ENCODE measurements around the gene NKD2.
"Not testable (repeated sequence)": the region's sequence is repeated elsewhere in the genome, so short reads cannot be mapped to it uniquely, and the experiment has no call there.

Gene NKD2

GRCh38 chr5:1021136-1021968, 12.8 kb downstream of the NKD2 start:
- Histone ChIP-seq H3K36me3 (no peaks in the 10 kb centered on the region), H3K27ac (no peak overlapping the region), H3K27me3 (ENCODE audit: insufficient read depth, low read depth, severe bottlenecking) (no peaks in the 10 kb centered on the region), H3K4me3 (ENCODE audit: low read depth, low read length) (no peak overlapping the region), H3K9me3 (ENCODE audit: severe bottlenecking) (no peaks in the 10 kb centered on the region)
- no peak for TF ChIP-seq CTCF (IDR thresholded peaks at IDR 0.05; ENCODE audit: low read depth, low read length)
- no peak for DNase-seq

GRCh38 chr5:1021969-1022336, 13.4 kb downstream of the NKD2 start:
- H3K4me3 ChIP-seq (ENCODE audit: low read depth, low read length); DNase-seq; H3K27ac ChIP-seq; H3K9me3 ChIP-seq (ENCODE audit: severe bottlenecking); H3K27me3 ChIP-seq (ENCODE audit: insufficient read depth, low read depth, severe bottlenecking); H3K36me3 ChIP-seq: not testable (repeated sequence)

GRCh38 chr5:1026700-1027621, 18.4 kb downstream of the NKD2 start:
- no peaks in the 10 kb centered on the region for H3K9me3 ChIP-seq (ENCODE audit: severe bottlenecking)
- H3K4me3 ChIP-seq (ENCODE audit: low read depth, low read length) = no peak overlapping the region
- no peak overlapping the region for H3K27ac ChIP-seq
- H3K36me3 ChIP-seq = no peaks in the 10 kb centered on the region
- TF ChIP-seq CTCF (IDR thresholded peaks at IDR 0.05; ENCODE audit: low read depth, low read length) = no peak
- no peak for DNase-seq
- no peaks in the 10 kb centered on the region for H3K27me3 ChIP-seq (ENCODE audit: insufficient read depth, low read depth, severe bottlenecking)

GRCh38 chr5:1027631-1028441, 19.2 kb downstream of the NKD2 start:
- H3K4me3 ChIP-seq (ENCODE audit: low read depth, low read length) = no peak overlapping the region
- no peaks in the 10 kb centered on the region for H3K36me3 ChIP-seq
- no peaks in the 10 kb centered on the region for H3K9me3 ChIP-seq (ENCODE audit: severe bottlenecking)
- H3K27me3 ChIP-seq (ENCODE audit: insufficient read depth, low read depth, severe bottlenecking) = no peaks in the 10 kb centered on the region
- no peak overlapping the region for H3K27ac ChIP-seq
- TF ChIP-seq CTCF (IDR thresholded peaks at IDR 0.05; ENCODE audit: low read depth, low read length) = no peak
- no peak for DNase-seq

- DNase-seq = no peak
- Histone ChIP-seq H3K27me3 (ENCODE audit: insufficient read depth, low read depth, severe bottlenecking) (no peaks in the 10 kb centered on the region), H3K27ac (no peak overlapping the region), H3K4me3 (ENCODE audit: low read depth, low read length) (no peak overlapping the region), H3K36me3 (no peaks in the 10 kb centered on the region), H3K9me3 (ENCODE audit: severe bottlenecking) (no peaks in the 10 kb centered on the region)
- no peak for TF ChIP-seq CTCF (IDR thresholded peaks at IDR 0.05; ENCODE audit: low read depth, low read length)
Observed at GRCh38 chr5:1028481-1029281, 20.1 kb downstream of the NKD2 start.

Data from WERI-Rb-1 (cell line).